22Rv1 (cell line): Measurements from ENCODE around the gene ZNF107.
"Not testable (repeated sequence)": the region's sequence is repeated elsewhere in the genome, so short reads cannot be mapped to it uniquely, and the experiment has no call there.

Experiments
- H3K27ac ChIP-seq: fragments of 450-650 bp; 2 replicates; pipeline ENCODE4 v1.5.1; 2017
- ZFX ChIP-seq: fragments of 450-650 bp; IDR thresholded peaks from 2 replicates; pipeline ENCODE4 v1.6.1; 2017; ENCODE audit warnings: antibody characterized with exemption, borderline replicate concordance
- TF ChIP-seq, protein P1 (sequence below): fragments of 450-650 bp; IDR thresholded peaks from 2 replicates; pipeline ENCODE4 v1.5.1; 2017; ENCODE audit warnings: mild to moderate bottlenecking

ZNF107 gene

DNA sequence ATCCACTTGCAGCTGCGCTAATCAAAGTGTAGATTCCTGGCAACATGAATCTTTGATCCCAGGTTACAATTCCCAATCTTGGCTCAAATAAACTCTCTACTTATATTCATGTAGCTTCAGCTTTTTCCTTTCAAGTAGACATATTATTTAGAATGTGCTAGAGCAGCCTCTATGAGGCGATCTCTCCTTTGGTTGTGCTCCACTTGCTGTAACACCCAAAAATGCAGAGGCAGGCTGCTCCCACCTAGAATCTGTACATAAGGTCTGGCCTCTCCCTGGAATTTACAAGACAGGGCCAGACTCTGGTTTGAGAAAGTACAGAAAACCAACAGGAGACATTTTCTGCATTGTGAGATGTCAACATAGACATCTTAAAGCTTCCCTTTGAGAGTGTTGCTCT lies 23.1 kb downstream of the ZNF107 start:
- no peak overlapping the region for H3K27ac ChIP-seq
- TF ChIP-seq, protein P1, sequence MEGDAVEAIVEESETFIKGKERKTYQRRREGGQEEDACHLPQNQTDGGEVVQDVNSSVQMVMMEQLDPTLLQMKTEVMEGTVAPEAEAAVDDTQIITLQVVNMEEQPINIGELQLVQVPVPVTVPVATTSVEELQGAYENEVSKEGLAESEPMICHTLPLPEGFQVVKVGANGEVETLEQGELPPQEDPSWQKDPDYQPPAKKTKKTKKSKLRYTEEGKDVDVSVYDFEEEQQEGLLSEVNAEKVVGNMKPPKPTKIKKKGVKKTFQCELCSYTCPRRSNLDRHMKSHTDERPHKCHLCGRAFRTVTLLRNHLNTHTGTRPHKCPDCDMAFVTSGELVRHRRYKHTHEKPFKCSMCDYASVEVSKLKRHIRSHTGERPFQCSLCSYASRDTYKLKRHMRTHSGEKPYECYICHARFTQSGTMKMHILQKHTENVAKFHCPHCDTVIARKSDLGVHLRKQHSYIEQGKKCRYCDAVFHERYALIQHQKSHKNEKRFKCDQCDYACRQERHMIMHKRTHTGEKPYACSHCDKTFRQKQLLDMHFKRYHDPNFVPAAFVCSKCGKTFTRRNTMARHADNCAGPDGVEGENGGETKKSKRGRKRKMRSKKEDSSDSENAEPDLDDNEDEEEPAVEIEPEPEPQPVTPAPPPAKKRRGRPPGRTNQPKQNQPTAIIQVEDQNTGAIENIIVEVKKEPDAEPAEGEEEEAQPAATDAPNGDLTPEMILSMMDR: no peak
- TF ChIP-seq ZFX: no peak

- TF ChIP-seq, protein P1: no peak
- TF ChIP-seq ZFX: no peak
- H3K27ac ChIP-seq: no peak overlapping the region
Measured at GRCh38 chr7:64691831-64692230, 25.9 kb downstream of the ZNF107 start.

DNA sequence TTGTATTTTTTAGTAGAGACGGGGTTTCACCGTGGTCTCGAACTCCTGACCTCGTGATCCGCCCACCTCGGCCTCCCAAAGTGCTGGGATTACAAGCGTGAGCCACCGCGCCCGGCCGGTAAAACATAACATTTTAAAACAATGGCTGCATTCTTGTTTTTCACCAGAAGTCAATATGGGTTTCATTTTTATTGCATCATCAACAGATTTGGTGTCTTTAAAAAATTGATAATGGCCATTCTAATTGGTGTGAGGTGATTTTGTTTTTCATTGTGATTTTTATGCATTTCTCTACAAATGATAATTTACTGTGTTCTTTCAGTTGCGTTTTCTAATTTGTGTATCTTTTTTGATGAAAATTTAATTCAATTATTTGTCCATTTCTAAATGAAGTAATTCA lies 31.9 kb downstream of the ZNF107 start:
- H3K27ac ChIP-seq: not testable (repeated sequence)

- no peak overlapping the region for H3K27ac ChIP-seq
- TF ChIP-seq, protein P1: no peak
- TF ChIP-seq ZFX: no peak
Measured at GRCh38 chr7:64706625-64707292, 40.8 kb downstream of the ZNF107 start.

- not testable (repeated sequence) for H3K27ac ChIP-seq
Measured at GRCh38 chr7:64717896-64718295, 52.0 kb downstream of the ZNF107 start.

DNA sequence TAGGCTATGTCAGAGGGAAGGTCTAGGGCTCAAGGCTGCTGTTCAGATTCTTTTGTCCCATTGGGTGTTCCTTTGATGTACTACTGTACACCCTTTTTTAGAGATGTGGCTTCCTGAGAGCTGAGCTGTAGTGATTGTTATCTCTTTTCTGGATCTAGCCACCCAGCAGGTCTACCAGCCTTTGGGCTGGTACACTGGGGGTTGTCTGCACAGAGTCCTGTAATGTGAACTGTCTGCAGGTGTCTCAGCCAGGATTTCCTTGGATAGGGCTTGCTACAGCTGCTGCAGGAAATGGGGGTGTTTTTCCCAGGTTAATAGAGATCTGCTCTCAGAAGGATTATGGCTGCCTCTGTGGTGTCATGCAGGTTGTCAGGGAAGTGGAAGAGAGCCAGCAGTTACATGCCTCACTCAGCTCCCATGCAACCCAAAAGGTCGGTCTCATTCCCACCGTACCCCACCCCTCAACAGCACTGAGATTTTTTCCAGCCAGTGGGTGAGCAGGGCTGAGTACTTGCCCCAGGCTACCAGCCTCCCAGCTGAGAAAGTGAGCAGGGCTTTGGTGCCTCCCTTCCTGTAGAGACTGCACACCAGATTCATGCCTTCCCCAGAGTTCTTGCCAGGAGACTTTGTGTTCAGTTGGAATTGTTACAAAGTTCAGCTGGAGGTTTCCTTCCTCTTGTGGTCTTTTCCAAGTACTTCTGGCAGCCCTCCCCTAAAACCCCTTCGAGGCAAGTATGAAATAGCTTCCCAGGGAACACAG lies 63.3 kb downstream of the ZNF107 start:
- H3K27ac ChIP-seq: no peak overlapping the region
- TF ChIP-seq, protein P1: no peak
- no peak for TF ChIP-seq ZFX

GRCh38 chr7:64733550-64734240 lies 67.8 kb downstream of the ZNF107 start:
- TF ChIP-seq, protein P1: no peak
- no peak for TF ChIP-seq ZFX
- H3K27ac ChIP-seq: no peak overlapping the region

DNA sequence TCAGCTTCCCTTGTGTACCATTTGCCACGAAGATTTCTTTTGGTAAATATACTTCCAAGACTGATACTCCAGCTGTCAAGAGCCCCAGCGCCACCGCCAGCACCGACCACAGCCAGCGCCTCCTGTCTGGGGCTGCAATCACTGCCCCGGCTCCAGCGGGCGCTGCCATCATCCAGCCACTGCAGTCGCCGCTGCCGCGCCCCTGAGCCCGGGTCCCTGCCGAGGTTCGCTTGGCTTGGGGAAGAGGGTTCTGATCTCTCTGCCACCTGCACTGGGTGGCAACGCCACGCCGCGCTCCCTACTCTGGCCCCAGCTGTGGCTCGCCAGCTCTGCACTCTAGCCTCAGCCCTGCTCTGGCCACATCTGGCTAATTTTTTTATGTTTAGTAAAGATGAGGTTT lies 70.6 kb downstream of the ZNF107 start:
- TF ChIP-seq, protein P1: no peak
- no peak for TF ChIP-seq ZFX

GRCh38 chr7:64738403-64738802 lies 72.5 kb downstream of the ZNF107 start:
- H3K27ac ChIP-seq: not testable (repeated sequence)

More for the DNA sequence above, 70.6 kb downstream of the ZNF107 start:
- H3K27ac ChIP-seq: no peak overlapping the region

DNA sequence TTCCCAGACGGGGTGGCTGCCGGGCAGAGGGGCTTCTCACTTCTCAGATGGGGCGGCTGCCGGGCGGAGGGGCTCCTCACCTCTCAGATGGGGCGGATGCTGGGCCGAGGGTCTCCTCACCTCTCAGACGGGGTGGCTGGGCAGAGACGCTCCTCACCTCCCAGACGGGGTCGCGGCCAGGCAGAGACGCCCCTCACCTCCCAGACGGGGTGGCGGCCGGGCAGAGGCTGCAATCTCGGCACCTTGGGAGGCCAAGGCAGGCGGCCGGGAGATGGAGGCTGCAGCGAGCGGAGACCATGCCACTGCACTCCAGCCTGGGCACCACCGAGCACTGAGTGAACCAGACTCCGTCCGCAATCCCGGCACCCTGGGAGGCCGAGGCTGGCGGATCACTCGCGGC lies 73.0 kb downstream of the ZNF107 start:
- not testable (repeated sequence) for H3K27ac ChIP-seq
